HG03460 (cell line): ENCODE data around the gene ARL9.

Source experiments
- ATAC-seq: cut with Tn5 transposase; IDR thresholded peaks from one replicate; pipeline ENCODE4 v1.9.1; 2021; ENCODE audit not compliant: unreplicated experiment

Gene ARL9

DNA sequence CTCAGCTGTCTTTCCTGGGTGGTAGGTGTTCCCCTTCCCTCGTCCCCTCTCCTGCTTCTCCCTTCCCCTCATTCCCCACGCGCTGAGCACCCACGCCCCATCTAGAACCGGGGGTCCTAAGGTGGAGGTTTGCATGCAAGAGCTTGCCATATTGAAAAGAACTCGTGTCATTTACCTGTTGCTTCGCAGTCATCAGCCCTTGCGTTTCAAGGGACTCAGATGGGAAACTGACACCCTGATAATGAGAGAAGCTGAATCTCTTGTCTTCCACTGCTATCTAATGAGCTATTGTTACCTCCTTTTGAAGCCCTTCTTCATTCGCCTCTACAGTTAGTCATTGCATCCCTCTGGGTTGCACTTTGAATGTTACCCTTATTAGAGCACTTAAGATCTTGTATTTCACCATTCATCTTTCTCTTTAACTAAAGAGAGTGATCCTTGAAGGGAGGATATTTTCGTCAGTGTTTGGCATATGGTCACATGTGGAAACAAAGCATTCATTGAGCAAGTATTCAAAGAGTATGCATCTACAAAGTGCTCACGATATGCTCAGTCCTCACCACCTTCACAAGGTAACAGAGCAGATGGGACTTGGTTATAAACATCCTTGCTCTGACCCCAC, 25.7 kb downstream of the ARL9 start:
- ATAC-seq, result no peak

DNA sequence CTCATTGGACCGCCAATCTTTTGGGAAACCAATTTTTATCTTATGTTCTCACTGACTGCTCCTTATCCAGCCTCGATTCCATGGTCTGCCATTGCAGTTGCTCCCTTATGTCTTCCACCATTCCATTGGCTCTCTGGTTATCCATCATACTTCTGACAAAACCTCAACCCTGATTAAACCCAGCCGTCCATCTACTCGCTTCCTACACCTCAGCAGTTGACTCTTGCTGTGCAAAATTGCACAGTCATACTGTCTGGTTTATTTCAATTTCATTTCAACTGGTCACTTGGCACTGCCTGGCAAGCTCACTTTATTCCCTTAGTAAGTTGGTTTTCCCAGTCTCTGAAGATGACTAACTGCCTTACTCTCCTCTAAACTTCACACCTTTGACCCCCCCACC, 26.2 kb downstream of the ARL9 start:
- no peak for ATAC-seq

- ATAC-seq, result no peak
These were observed 26.6 kb downstream of the ARL9 start for GRCh38 chr4:56532239-56532638.

DNA sequence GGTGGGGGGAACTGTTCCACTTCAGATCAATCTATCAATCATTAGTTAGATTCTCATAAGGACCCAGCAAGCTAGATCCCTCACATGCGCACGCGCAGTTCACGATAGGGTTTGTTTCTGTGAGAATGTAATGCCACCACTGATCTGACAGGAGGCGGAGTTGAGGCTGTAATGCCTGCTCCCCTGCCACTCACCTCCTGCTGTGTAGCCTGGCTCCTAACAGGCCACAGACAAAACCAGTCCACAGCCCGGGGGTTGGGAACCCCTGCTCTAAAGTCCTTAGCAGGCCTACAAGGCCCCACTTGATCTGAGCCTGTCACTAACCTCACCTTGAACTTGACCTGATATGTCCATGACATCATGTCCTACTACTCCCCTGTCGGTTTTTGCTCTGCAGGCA, 30.3 kb downstream of the ARL9 start:
- no peak for ATAC-seq

GRCh38 chr4:56537147-56537546, 31.6 kb downstream of the ARL9 start:
- ATAC-seq, result no peak

- ATAC-seq, result no peak
These were observed 35.2 kb downstream of the ARL9 start for GRCh38 chr4:56540826-56541225.

- ATAC-seq, result peak; percentile 100
These were observed 39.1 kb downstream of the ARL9 start for GRCh38 chr4:56544573-56545131.

DNA sequence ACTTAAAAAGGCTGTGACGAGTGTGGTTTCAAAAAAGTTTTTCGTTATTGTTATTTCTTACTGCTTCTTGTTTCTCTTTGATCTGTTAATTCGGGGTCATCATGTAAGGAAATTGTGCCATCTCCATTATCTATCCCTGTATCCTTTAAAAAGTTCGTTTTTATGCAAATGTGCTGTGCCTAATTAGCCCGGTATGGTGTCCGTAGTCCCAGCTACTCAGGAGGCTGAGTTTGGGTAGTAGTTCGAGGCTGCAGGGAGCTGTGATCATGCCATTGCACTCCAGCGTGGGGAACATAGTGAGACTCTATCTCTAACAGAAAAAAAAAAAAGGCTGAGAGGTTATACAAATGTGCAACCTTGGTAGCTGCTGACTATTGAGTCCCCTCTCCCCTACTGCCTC, 45.1 kb downstream of the ARL9 start:
- no peak for ATAC-seq

GRCh38 chr4:56551516-56551915, 45.9 kb downstream of the ARL9 start:
- ATAC-seq, result no peak

GRCh38 chr4:56552273-56552672, 46.7 kb downstream of the ARL9 start:
- ATAC-seq, result no peak

- ATAC-seq, result no peak
These were observed 64.5 kb downstream of the ARL9 start for GRCh38 chr4:56570041-56570440.
